Loucy (cell line): ENCODE measurements around the gene IGFBP5.

Experiments used
- H2AFZ ChIP-seq: fragments of 200-600 bp; sonication (generic); 2 replicates; pipeline ENCODE4 v1.6.0; 2016; ENCODE audit warnings: antibody characterized with exemption, mild to moderate bottlenecking, low read length, moderate library complexity
- H3F3A ChIP-seq: fragments of 200-600 bp; 2 replicates; pipeline ENCODE4 v1.6.0; 2016; ENCODE audit warnings: antibody characterized with exemption, low read depth, mild to moderate bottlenecking
- H3K27me3 ChIP-seq: fragments of 200-600 bp; sonication (generic); 2 replicates; pipeline ENCODE4 v1.6.1; 2014; ENCODE audit warnings: low read length, mild to moderate bottlenecking; ENCODE audit not compliant: insufficient read depth, poor library complexity, severe bottlenecking
- H3K36me3 ChIP-seq: fragments of 200-600 bp; sonication (generic); 2 replicates; pipeline ENCODE4 v1.6.1; 2016; ENCODE audit warnings: low read length; ENCODE audit not compliant: insufficient read depth
- H3K4me1 ChIP-seq: fragments of 200-600 bp; sonication (generic); 2 replicates; pipeline ENCODE4 v1.5.1; 2014; ENCODE audit warnings: low read length, mild to moderate bottlenecking; ENCODE audit not compliant: insufficient read depth, poor library complexity, severe bottlenecking
- H3K4me2 ChIP-seq: fragments of 200-600 bp; sonication (generic); 2 replicates; pipeline ENCODE4 v1.6.0; 2014; ENCODE audit warnings: antibody characterized with exemption, low read length, low read depth, mild to moderate bottlenecking; ENCODE audit not compliant: poor library complexity, severe bottlenecking
- H3K4me3 ChIP-seq: fragments of 200-600 bp; sonication (generic); 2 replicates; pipeline ENCODE4 v1.5.1; 2014; ENCODE audit warnings: low read length, mild to moderate bottlenecking, mixed read lengths; ENCODE audit not compliant: poor library complexity, severe bottlenecking
- H3K79me2 ChIP-seq: fragments of 200-600 bp; sonication (generic); 2 replicates; pipeline ENCODE4 v1.6.1; 2014; ENCODE audit warnings: low read length; ENCODE audit not compliant: insufficient read depth
- H3K9ac ChIP-seq: fragments of 200-600 bp; sonication (generic); 2 replicates; pipeline ENCODE4 v1.6.0; 2014; ENCODE audit warnings: mild to moderate bottlenecking, low read depth, low read length, moderate library complexity; ENCODE audit not compliant: poor library complexity, severe bottlenecking
- H3K9me2 ChIP-seq: fragments of 200-600 bp; sonication (generic); replicated peaks from 2 replicates; pipeline ENCODE4 v1.6.1; 2016; ENCODE audit warnings: low read depth, low read length, mixed read lengths
- H3K9me3 ChIP-seq: fragments of 200-600 bp; sonication (generic); 2 replicates; pipeline ENCODE4 v1.6.1; 2014; ENCODE audit warnings: mild to moderate bottlenecking, antibody characterized with exemption, low read length, low read depth; ENCODE audit not compliant: insufficient read depth
- H4K20me1 ChIP-seq: fragments of 200-600 bp; sonication (generic); 2 replicates; pipeline ENCODE4 v1.6.0; 2014; ENCODE audit warnings: antibody characterized with exemption, low read length, mild to moderate bottlenecking; ENCODE audit not compliant: insufficient read depth, poor library complexity, severe bottlenecking
- EZH2phosphoT487 ChIP-seq: fragments of 200-600 bp; IDR thresholded peaks from 2 replicates; pipeline ENCODE4 v1.6.1; 2018; ENCODE audit warnings: antibody characterized with exemption, mild to moderate bottlenecking, moderate library complexity, borderline replicate concordance
- TF ChIP-seq, protein P1 (sequence below): fragments of 200-600 bp; sonication (generic); conservative IDR thresholded peaks from 2 replicates; pipeline ENCODE4 v1.5.1; 2014; ENCODE audit warnings: mild to moderate bottlenecking, antibody characterized with exemption, low read length

Gene IGFBP5

GRCh38 chr2:216626875-216627245, 68.5 kb downstream of the IGFBP5 start:
- Histone ChIP-seq H3K4me3 (no peak overlapping the region), H2AFZ (no peak overlapping the region)

GRCh38 chr2:216626168-216626874, 69.0 kb downstream of the IGFBP5 start:
- Histone ChIP-seq H3K4me1 (peaks cover 15% of the 10 kb centered on the region), H4K20me1 (no peaks in the 10 kb centered on the region), H3F3A (0 out of 2 replicates have a peak, but pooled peaks cover 3% of the 10 kb centered on the region), H3K79me2 (no peaks in the 10 kb centered on the region), H3K4me2 (no peak overlapping the region), H3K9me3 (no peaks in the 10 kb centered on the region), H2AFZ (no peak overlapping the region), H3K9me2 (no peaks in the 10 kb centered on the region), H3K9ac (no peak overlapping the region), H3K4me3 (no peak overlapping the region), H3K36me3 (no peaks in the 10 kb centered on the region), H3K27me3 (no peaks in the 10 kb centered on the region)
- TF ChIP-seq EZH2phosphoT487: no peak
- TF ChIP-seq, protein P1, sequence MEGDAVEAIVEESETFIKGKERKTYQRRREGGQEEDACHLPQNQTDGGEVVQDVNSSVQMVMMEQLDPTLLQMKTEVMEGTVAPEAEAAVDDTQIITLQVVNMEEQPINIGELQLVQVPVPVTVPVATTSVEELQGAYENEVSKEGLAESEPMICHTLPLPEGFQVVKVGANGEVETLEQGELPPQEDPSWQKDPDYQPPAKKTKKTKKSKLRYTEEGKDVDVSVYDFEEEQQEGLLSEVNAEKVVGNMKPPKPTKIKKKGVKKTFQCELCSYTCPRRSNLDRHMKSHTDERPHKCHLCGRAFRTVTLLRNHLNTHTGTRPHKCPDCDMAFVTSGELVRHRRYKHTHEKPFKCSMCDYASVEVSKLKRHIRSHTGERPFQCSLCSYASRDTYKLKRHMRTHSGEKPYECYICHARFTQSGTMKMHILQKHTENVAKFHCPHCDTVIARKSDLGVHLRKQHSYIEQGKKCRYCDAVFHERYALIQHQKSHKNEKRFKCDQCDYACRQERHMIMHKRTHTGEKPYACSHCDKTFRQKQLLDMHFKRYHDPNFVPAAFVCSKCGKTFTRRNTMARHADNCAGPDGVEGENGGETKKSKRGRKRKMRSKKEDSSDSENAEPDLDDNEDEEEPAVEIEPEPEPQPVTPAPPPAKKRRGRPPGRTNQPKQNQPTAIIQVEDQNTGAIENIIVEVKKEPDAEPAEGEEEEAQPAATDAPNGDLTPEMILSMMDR: no peak

More at GRCh38 chr2:216626875-216627245, 68.5 kb downstream of the IGFBP5 start:
- Histone ChIP-seq H3F3A (0 out of 2 replicates have a peak, but pooled peaks cover 3% of the 10 kb centered on the region), H3K36me3 (no peaks in the 10 kb centered on the region), H3K9ac (no peak overlapping the region), H3K9me2 (no peaks in the 10 kb centered on the region), H3K4me1 (peaks cover 11% of the 10 kb centered on the region), H3K79me2 (0 out of 2 replicates have a peak, but pooled peaks cover under 1% of the 10 kb centered on the region), H3K4me2 (no peak overlapping the region), H3K9me3 (no peaks in the 10 kb centered on the region), H3K27me3 (no peaks in the 10 kb centered on the region), H4K20me1 (no peaks in the 10 kb centered on the region)
- no peak for TF ChIP-seq EZH2phosphoT487
- TF ChIP-seq, protein P1: no peak

DNA sequence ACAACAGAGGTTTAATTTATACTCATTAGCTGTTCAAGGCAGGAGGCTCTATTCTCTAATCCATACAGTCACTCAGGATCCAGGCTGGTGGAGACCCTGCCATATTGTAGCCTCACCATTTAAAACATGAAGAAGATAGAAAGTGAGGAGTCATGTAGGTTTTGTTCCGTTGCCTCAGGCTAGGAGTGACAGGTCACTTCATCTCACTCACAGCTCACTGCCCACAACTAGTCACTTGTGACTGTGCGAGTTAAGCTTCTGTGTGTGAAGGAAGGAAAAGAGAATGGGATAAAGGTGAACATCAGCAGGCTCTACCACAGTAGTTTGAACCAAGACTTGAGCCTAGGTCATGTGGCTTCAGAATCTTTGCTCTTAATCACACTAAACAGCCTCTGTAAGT, 71.1 kb downstream of the IGFBP5 start:
- H3K9me3 ChIP-seq: no peaks in the 10 kb centered on the region
- H3K27me3 ChIP-seq: no peaks in the 10 kb centered on the region
- no peaks in the 10 kb centered on the region for H3K9me2 ChIP-seq
- no peaks in the 10 kb centered on the region for H3K36me3 ChIP-seq
- no peaks in the 10 kb centered on the region for H3K79me2 ChIP-seq
- H3K4me2 ChIP-seq: no peak overlapping the region
- H2AFZ ChIP-seq: no peak overlapping the region
- no peaks in the 10 kb centered on the region for H4K20me1 ChIP-seq
- H3K9ac ChIP-seq: no peak overlapping the region
- H3F3A ChIP-seq: peaks cover 9% of the 10 kb centered on the region
- no peak overlapping the region for H3K4me3 ChIP-seq
- TF ChIP-seq, protein P1: no peak
- no peak for TF ChIP-seq EZH2phosphoT487
- H3K4me1 ChIP-seq: peaks cover 36% of the 10 kb centered on the region
